Jurkat, Clone E6-1 (cell line): Measurements from ENCODE around the gene CRISPLD2.

Experiments used
- DNase-seq: peaks from one replicate; pipeline ENCODE4 v3.0.0-alpha.2; 2011; ENCODE audit warnings: low read depth, low spot score
- H3K4me3 ChIP-seq: 2 replicates; pipeline ENCODE4 v1.5.1; 2011; ENCODE audit warnings: mild to moderate bottlenecking, low read length, control low read depth, moderate library complexity

Gene CRISPLD2

DNA sequence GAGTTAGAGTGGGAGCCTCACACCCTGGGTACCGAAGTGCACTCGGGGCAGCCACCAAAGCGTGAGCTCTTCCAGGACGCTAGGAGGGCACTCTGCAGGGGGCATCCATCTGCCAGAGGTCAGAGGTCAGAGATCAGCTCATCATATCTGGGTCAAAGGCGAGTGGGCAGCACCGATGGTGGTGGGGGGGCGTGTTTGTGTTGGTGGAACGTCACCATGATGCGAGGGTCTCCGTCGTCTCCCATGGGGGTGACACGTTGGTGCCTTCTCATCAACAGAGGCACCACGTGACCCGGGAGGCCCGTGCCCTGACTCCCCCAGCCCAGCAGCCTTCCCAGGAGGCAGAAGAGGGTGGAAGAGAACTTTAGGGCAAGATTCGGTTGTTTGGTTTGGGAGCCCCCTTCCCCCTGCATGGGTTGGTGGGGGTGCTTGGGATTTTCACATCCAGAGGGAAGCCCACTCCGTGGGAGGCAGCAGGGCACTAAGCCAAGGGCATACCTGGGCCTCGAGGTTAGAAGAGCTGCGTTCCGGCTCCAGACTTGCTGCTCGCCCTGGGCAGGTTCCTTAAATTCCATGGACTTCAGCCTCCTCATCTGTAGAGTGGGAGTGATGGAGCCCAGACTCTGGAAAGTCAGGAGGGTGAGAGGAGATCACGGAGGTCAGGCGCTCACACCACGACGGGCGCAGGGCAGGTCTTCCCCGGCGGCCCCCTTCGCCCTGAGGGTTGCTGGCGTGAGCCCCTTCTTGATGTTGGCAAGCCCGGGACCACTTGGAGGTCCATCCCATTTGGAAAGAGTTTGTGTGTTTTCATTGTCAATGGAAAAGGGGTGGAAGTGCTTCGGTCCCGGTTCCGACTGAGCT is 14.0 kb downstream of the CRISPLD2 start:
- DNase-seq: no peak
- no peak overlapping the region for H3K4me3 ChIP-seq

DNA sequence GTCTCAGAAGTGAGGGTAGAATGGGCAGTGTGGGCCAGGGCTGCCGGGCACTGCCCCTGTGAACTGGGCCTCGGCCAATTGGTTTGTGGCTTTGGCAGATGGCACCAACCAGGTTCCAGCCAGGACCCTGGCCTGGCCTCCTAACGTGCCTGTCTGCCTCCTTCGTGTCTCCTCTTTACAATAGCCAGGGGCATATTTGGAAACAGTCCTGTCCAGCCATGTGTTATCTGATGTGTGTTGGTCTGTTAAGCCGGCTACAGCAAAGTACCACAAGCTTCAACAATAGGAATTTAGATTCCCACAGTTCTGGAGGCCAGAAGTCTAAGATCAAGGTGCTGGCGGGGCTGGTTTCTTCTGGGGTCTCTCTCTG is 14.6 kb downstream of the CRISPLD2 start:
- DNase-seq: no peak
- H3K4me3 ChIP-seq: no peak overlapping the region

DNA sequence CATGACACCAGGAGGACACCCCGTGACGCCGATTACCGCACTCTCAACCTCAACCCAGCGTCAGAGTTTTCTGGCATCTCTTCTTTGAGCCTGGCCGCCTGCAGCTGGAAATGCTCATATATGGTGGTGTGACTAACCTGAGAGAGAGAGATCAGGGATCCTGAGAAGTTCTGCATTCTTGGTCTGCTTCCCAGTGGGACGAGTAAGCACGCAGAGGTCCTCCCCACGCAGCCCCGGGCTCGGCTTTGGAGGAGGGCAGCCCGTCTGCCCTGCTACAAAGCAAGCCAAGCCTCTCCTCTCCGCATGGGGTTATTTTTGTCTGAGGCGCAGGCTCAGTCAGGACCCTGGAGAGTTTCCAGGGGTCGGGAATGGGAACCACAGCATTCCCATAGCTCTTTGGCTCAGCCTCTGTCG is 16.5 kb downstream of the CRISPLD2 start:
- no peak for DNase-seq

DNA sequence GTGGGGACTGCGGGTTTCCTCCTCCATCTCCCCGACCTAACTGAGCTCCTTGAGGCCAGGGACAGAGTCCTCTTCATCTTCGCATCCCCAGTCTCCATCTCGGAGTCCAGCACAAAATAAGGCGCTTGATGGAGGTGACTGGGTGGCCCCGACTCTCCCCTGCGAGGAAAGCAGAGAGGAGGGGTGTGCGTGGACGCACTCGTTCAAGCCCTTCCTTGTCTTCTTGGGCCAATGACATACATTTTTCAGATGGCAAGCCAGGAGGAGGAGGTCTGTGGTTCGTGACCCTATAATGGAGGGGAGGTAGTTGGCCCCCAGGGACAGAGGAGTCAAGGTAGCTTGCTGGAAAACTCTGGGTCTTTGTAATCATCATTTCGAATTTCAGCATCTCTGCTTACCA is 17.2 kb downstream of the CRISPLD2 start:
- H3K4me3 ChIP-seq: no peak overlapping the region
- DNase-seq: no peak

More for the DNA sequence above, 16.5 kb downstream of the CRISPLD2 start:
- H3K4me3 ChIP-seq: no peak overlapping the region

DNA sequence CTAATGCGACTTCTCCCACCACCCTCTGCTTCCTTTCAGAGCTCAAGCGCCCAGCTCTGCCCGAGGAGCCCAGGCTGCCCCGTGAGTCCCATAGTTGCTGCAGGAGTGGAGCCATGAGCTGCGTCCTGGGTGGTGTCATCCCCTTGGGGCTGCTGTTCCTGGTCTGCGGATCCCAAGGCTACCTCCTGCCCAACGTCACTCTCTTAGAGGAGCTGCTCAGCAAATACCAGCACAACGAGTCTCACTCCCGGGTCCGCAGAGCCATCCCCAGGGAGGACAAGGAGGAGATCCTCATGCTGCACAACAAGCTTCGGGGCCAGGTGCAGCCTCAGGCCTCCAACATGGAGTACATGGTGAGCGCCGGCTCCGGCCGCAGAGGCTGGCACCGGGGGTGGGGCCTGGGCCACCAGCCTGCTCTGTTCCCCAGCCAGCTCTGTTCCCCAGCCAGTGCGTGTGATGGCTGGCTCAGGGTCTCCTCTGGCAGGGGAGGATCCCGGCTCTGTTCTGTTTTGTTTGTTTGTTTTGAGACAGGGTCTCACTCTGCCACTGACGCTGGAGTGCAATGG is 18.7 kb downstream of the CRISPLD2 start:
- no peak for DNase-seq
- no peak overlapping the region for H3K4me3 ChIP-seq

DNA sequence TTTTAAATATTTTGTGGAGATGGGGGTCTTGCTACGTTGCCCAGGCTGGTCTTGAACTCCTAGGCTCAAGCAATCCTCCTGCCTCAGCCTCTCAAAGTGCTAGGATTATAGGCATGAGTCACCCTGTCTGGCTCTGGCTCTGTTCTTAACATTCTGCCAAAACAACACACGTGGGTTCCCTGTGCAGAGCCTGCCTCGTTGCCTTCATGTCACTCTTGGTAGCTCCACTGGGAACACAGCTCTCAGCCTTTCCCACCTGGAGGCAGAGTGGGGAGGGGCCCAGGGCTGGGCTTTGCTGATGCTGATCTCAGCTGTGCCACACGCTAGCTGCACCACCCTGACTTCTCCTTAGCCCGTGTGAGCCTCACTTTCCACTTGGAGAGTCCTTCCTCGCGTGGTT is 19.3 kb downstream of the CRISPLD2 start:
- DNase-seq: no peak

DNA sequence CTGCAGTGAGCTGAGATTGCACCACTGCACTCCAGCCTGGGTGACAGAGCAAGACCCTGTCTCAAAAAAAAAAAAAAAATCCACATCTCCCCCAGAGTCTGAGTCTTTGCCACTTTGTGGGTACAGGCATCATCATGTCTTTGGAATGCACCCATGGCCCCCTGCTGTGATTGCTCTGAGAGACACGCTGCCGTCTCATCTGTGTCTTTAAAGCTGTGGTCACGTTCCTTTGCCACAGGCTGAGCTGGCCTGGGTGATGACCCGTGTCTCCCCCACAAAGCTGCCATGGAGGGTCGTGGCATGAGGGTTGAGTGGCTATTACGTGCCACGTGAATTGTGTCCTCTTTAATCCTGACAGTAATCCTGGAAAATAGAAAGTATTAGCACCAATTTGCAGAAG is 20.2 kb downstream of the CRISPLD2 start:
- no peak for DNase-seq
- H3K4me3 ChIP-seq: no peak overlapping the region

More for the DNA sequence above, 19.3 kb downstream of the CRISPLD2 start:
- H3K4me3 ChIP-seq: no peak overlapping the region

DNA sequence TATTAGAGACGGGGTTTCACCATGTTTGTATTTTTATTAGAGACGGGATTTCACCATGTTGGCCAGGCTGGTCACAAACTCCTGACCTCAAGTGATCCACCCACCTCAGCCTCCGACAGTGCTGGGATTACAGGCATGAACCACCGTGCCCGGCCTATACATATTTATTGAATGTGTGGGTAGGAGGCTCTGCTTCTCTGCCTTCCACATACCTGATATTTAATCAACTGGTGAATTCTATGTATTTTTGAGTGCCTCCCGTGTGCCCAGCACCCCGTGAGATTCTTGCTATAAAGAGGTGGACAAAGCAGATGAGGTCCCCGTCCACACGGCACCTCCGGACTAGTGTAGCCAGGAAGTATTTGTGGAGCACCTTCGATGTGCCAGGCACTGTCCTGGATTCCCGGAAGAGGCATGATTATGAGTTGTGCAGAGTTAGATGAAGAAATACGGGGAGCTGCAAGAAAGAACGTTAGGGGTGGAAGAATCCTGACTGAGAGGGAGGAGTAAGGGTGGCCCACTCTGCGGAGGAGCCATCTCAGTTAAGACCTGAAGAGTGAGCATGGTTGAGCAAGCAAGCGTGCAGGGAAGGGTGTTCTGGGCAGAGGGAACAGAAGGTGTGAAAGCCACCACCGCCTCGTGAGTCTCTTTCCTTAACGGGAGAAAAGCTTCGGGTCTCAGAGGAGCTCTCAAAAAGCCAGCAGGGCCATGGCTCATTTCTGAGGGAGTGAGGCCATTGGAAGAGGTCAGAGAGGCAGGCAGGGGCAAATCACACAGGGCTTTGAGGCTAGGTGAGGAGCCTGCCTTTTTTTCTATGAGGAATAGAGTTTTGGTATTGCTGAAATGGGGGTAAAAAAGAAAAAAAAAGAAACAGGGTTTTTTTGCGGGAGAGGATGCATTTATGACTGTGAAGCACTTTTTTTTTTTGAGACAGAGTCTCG is 21.2 kb downstream of the CRISPLD2 start:
- DNase-seq: no peak
- no peak overlapping the region for H3K4me3 ChIP-seq

DNA sequence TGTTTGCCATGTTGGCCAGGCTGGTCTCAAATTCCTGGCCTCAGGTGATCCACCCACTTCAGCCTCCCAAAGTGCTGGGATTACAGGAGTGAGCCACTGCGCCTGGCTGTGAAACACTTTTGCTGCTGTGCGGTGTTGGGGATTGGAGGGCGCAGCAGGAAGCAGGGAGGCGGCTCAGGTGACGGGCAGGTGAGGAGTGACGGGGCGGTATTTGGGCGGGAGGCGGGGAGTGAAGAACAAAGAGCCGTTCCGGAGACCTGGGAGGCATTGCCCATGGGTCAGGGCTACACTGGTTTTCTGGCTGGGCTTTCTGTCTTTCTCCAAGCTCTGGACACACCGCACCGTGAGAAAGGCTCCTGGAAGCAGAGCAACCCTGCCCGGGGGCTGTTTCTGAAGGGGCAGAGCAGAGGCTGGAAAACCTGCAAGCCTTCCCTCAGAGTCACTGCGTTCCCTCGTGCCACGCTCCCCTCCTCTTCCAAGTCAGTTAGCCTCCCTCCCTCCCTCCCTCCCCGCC is 22.1 kb downstream of the CRISPLD2 start:
- DNase-seq: no peak
- H3K4me3 ChIP-seq: no peak overlapping the region

DNA sequence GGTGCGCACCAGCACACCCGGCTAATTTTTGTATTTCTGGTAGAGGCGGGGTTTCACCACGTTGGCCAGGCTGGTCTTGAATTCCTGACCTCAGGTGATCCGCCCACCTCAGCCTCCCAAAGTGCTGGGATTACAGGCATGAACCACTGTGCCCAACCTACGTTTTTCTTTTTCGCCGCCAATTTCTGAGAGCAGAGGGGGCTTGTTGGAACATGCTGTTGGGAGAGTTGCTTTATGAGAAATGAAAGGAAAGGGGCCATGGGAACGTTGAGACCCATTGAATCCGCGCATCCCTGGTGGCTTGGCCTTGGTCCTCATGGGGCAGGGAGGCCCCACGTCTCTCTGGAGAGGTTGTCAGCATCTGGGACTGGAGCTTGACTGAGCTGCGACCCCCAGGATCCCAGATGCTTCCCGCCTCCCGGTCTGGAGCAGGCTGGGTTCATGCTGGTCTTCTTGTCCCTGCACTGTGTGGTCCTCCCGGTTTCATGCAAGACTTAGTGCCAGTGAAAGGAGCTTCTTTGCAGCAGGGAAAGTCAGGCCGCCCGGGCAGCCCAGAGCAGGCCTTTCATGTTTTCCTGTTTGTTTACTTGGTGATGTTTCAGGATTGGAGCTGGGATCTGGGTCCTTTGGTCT is 22.8 kb downstream of the CRISPLD2 start:
- H3K4me3 ChIP-seq: no peak overlapping the region
- no peak for DNase-seq

DNA sequence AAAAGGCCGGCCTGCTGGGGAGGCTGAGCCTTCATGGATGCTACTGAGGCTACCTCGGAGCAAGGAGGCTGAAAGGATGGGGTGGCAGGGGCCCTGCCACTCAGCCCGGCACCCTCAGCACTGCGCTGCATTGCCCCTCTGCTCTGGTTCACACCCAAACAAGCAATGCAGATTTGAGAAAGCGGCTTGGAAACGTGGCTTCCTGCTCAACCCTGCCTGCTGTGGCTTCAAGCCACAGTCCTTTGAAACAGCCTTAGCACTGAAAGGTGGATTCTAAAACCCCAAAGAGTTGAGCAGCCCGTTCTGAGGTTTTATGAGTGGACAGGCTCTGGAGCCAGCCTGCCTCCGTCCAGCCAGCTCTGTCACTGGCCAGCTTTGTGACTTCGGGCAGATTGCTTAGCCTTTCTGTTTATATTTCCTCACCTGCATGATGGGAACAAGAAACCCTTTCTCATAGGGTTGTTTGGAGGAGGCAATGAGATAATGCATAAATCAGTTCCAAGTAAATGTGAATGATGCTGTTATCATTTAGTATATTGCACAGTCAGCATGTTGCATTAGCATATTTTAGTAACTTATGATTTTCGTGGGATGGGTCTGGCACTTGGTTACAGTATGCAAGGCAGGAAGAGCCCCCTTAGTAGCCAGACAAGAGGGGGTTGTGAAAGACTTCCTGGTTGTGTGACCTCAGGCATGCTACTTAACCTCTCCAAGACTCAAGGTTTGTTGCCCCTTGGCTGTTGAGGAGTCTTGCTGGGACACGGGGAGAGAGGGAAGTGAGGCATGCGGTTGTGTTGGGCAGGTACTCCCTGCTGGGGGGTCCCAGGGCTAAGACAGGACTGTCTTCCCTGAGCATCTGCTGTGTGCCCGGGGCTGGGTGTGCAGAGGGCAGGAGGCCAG is 23.6 kb downstream of the CRISPLD2 start:
- no peak overlapping the region for H3K4me3 ChIP-seq
- peak; percentile 11 for DNase-seq

DNA sequence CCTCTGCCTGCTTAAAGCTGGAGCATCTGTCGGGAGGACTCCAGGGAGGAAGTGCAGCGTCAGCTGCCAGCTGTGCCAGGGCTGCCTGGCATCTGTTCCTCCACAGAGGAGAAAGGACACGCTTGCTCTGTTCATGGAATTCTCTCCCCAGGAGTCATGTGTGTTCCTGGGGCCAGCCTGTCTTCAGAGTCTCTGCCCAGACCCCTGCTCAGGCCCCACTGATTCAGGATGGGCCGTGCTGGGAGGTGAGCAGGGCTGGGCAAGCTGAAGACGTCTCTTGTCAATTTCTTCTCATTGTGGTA is 24.2 kb downstream of the CRISPLD2 start:
- H3K4me3 ChIP-seq: no peak overlapping the region
- DNase-seq: no peak

DNA sequence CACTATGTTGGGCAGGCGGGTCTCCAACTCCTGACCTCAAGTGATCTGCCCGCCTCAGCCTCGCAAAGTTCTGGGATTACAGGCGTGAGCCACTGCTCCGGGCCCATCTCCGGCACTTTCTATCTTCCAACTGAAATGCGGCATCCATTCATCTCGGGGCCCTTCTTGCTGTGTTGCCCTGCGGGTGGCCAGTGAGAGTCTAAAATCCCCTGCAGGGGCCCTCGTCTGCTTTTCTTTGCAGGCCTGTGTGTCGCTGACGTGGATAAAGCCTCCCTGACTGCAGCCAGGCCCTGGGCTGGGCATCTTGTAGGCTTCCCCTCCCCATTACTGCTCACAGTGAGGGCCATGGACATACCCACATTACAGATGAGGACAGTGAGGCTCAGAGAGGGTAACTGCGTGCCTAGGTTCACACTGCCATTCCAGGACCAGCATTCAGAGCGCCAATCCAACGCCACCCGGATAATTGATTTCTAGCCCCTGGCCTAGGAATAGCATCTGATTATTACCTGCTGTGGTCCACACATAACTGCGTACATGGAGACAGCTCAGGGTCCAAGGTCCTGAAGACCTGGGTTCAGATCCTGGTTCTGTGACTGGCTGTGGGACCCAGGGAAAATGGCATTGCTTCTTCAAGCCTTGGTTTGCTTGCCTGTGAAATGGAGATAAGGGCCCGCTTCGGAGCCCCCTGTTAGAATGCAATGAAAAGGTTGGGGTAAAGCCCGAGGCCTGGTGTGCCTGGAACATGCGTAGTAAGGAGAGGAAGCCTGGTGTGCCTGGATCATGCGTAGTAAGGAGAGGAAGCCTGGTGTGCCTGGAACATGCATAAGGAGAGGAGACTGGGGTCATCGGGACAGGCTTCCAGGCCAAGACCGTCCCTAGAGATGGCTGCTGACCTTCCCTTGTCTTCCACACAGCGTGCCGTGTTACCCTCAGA is 25.0 kb downstream of the CRISPLD2 start:
- no peak for DNase-seq
- H3K4me3 ChIP-seq: no peak overlapping the region

DNA sequence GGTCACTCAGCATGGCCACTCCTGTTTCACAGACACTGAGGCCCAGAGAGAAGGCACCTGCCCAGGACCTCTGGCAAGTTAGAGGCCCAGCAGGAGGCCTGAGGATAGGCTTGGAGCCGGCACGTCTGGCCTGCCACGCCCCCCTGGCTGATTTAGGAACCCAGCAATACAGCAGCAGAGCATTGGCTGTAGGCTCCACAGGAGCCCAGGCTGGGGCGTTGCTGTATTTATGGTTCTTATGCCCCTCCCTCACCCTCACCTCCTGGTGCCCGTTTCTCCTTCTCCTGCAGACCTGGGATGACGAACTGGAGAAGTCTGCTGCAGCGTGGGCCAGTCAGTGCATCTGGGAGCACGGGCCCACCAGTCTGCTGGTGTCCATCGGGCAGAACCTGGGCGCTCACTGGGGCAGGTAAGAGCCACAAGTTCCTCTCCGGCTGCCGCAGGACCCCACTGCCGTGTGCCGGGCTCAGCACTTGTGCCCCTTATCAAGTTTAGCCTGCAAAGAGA is 25.8 kb downstream of the CRISPLD2 start:
- DNase-seq: no peak
- no peak overlapping the region for H3K4me3 ChIP-seq

DNA sequence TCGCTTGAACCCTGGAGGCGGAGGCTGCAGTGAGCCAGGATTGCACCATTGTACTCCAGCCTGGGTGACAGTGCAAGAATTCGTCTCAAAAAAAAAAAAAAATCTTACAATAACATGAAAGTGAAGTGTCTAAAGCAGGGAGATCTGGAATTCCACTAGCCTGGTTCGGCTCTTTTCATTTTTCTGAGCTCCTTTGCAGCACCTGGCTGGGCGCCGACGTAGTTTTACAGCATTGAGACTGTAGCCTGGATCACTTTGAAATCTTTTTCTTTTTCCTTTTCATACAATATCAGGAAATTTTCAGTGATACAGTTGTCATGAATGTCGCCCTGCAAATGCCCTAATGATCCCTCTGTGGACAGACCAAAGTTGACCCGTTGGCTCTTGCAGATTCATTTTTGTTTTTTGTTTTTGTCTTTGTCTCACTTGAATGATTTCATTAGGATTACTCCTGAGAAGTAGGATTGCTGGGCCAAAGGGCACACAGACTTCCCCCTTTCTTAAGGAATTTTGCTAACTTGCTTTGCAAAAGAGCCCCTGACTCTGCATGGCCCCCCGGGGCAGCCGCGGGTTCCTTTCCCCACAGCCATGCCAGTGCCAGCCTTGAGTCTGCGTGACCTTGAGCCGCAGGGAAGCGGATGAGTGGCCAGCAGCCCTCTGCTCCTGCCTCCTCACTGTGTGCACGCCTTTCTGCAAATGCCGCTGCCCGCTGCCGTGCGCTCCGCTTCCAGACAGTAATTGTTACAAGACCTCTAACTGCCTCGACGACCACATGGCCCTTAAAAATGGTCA is 28.0 kb downstream of the CRISPLD2 start:
- H3K4me3 ChIP-seq: no peak overlapping the region
- DNase-seq: no peak

DNA sequence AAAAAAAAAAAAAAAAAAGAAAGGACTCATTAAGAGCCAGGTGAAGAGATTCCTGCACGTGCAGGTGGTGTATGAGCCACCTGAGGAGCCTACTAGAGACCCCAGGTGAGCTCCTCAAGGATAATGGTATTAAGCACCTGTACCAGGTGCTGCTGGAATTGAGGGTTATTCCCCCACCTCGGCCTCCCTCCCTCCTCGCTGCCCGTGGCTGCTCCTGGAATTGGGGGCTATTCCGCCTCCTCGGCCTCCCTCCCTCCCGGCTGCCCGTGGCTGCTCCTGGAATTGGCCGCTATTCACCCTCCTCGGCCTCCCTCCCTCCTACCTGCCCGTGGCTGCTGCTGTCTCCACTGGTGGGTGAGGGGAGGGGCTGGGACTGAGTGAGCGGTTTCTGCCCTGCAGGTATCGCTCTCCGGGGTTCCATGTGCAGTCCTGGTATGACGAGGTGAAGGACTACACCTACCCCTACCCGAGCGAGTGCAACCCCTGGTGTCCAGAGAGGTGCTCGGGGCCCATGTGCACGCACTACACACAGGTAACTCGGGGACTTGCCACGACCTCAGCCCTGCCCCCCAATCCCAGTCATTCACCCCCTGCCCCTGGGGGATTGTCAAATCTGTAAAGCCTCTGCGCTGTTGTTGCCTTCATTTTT is 29.3 kb downstream of the CRISPLD2 start:
- DNase-seq: no peak

More for the DNA sequence above, 29.3 kb downstream of the CRISPLD2 start:
- no peak overlapping the region for H3K4me3 ChIP-seq
